ENCODE results near the gene HNRNPLL. TPM values are rescaled to one million over a fixed set of nuclear protein-coding genes. Genes with fewer than 3 reads are reported as not detected.
"Not testable (repeated sequence)": the region's sequence is repeated elsewhere in the genome, so short reads cannot be mapped to it uniquely, and the experiment has no call there.

HNRNPLL gene
- polyA plus RNA-seq, 1 experiment, result 78.5 TPM

DNA sequence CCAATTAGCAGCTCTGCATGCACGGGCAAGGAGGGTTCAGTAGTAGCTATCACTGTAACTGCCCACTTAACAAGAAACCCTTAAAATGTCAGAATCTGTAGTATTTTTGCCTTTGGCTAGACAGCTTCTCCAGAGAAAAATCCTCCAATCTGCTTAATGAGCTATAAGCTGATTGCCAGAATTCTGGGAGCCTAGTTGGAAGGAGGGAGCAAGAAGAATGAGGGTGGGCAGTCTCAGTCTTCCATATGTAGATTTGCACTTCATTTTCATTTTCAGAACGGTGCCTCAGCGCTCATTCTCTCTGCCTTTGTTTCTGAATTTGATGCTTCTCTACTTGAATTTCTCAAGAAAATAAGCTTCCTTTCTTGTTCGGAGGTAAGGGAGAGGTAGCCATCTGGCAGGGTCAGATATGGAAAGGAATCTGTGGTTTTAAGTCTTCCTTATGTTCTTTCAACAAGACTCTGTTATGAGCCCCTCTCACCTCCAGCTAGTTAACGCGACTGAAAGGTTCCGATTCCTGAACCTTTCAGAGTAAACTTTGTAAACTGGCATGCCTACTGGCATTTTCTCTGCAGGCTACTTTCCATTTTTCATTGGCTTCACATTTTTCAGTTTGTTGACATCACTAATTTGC lies 53.5 kb downstream of the HNRNPLL start:
- ChIA-PET CTCF (interaction anchor here (1.2 to 2.9 kb wide), 2 partner anchors 13 to 32 kb away, joined by 4 to 8 read pairs; no protein-coding TSS in a partner anchor), POLR2A (no interaction called here)
- H3K27ac ChIP-seq (ENCODE audit: low read depth, low read length), result no peak overlapping the region
- H3K4me3 ChIP-seq (ENCODE audit: low read depth, low read length), result no peak overlapping the region
- H3K9me3 ChIP-seq (ENCODE audit: control insufficient read depth, insufficient read depth, low read length), result no peaks in the 10 kb centered on the region
- TF ChIP-seq, protein P1, sequence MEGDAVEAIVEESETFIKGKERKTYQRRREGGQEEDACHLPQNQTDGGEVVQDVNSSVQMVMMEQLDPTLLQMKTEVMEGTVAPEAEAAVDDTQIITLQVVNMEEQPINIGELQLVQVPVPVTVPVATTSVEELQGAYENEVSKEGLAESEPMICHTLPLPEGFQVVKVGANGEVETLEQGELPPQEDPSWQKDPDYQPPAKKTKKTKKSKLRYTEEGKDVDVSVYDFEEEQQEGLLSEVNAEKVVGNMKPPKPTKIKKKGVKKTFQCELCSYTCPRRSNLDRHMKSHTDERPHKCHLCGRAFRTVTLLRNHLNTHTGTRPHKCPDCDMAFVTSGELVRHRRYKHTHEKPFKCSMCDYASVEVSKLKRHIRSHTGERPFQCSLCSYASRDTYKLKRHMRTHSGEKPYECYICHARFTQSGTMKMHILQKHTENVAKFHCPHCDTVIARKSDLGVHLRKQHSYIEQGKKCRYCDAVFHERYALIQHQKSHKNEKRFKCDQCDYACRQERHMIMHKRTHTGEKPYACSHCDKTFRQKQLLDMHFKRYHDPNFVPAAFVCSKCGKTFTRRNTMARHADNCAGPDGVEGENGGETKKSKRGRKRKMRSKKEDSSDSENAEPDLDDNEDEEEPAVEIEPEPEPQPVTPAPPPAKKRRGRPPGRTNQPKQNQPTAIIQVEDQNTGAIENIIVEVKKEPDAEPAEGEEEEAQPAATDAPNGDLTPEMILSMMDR (IDR thresholded peaks at IDR 0.05; ENCODE audit: low read depth, low read length), result no peak
- no peaks in the 10 kb centered on the region for H3K27me3 ChIP-seq (ENCODE audit: control insufficient read depth, insufficient read depth, low read length)
- no peak for DNase-seq (ENCODE audit: low read depth, low spot score)

DNA sequence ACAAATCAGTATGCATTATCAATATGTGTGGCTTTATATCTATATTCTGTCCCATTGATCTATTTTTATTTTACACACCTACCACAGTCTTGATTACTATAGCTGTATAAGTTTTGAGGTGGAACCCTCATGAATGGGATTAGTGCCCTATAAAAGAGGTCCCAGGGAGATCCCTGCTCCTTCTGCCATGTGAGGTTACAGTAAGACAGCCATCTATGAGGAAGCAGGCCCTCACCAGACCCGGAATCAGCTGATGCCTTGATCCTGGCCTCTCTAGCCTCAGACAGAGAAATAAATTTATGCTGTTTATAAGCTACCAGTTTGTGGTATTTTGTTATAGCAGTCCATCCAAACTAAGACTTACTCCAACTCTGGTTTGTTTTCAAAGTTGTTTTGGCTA lies 54.9 kb downstream of the HNRNPLL start:
- CTCF ChIA-PET, result interaction anchor here (0.6 to 0.8 kb wide), 2 partner anchors 10 to 232 kb away, joined by 4 to 7 read pairs; no protein-coding TSS in a partner anchor
- TF ChIP-seq, protein P1 (IDR thresholded peaks at IDR 0.05; ENCODE audit: low read depth, low read length), result no peak
- no peak for DNase-seq (ENCODE audit: low read depth, low spot score)
- Histone ChIP-seq H3K27me3 (ENCODE audit: control insufficient read depth, insufficient read depth, low read length) (no peaks in the 10 kb centered on the region), H3K27ac (ENCODE audit: low read depth, low read length) (no peak overlapping the region), H3K4me3 (ENCODE audit: low read depth, low read length) (no peak overlapping the region), H3K9me3 (ENCODE audit: control insufficient read depth, insufficient read depth, low read length) (no peaks in the 10 kb centered on the region)
- POLR2A ChIA-PET, result interaction anchor here (0.6 kb wide), 1 partner anchor 231 kb away, joined by 3 read pairs; no protein-coding TSS in a partner anchor

DNA sequence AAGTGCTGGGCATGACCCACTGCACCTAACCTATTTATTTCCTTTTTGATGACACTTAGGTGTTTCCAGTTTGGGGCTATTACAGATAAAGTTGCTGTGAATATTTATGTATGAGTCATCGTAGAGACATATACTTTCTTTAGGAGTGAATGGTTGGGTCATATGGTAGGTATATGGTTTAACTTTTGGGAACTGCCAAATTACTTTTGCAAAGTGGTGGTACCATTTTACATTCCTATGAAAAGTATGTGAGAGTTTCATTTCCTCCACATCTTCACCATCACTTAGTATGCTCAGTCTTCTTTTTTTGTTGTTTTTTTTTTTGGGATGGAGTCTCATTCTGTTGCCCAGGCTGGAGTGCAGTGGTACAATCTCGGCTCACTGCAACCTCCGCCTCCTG lies 56.1 kb downstream of the HNRNPLL start:
- H3K27me3 ChIP-seq (ENCODE audit: control insufficient read depth, insufficient read depth, low read length), result no peaks in the 10 kb centered on the region
- no peak overlapping the region for H3K4me3 ChIP-seq (ENCODE audit: low read depth, low read length)
- H3K27ac ChIP-seq (ENCODE audit: low read depth, low read length), result no peak overlapping the region
- no peak for DNase-seq (ENCODE audit: low read depth, low spot score)
- TF ChIP-seq, protein P1 (IDR thresholded peaks at IDR 0.05; ENCODE audit: low read depth, low read length), result no peak
- ChIA-PET CTCF (interaction anchor here (0.6 kb wide), 1 partner anchor 17 kb away, joined by 4 read pairs; no protein-coding TSS in a partner anchor), POLR2A (interaction anchor here (0.6 kb wide), 1 partner anchor 27 kb away, joined by 3 read pairs; no protein-coding TSS in a partner anchor)
- H3K9me3 ChIP-seq (ENCODE audit: control insufficient read depth, insufficient read depth, low read length), result no peaks in the 10 kb centered on the region

DNA sequence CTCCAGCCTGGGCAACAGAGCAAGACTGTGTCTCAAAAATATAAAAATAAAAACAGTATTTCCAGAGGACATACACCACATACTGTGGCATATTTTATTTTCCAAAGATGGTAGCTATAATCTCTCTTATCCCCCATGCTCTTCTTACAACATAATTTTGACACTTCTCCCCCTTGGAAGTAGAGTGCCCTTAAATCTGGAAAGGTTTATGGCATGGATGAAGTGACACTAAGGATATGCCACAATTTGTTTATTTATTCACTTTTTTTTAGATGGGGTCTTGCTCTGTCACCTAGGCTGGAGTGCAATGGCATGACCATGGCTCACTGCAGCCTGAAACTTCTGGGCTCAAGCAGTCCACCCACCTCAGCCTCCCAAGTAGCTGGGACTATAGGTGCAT lies 56.7 kb downstream of the HNRNPLL start:
- CTCF ChIA-PET, result interaction anchor here (0.7 to 1.2 kb wide), 2 partner anchors 10 to 36 kb away, joined by 3 to 5 read pairs; no protein-coding TSS in a partner anchor
- Histone ChIP-seq H3K27ac (ENCODE audit: low read depth, low read length) (no peak overlapping the region), H3K9me3 (ENCODE audit: control insufficient read depth, insufficient read depth, low read length) (no peaks in the 10 kb centered on the region), H3K4me3 (ENCODE audit: low read depth, low read length) (no peak overlapping the region), H3K27me3 (ENCODE audit: control insufficient read depth, insufficient read depth, low read length) (no peaks in the 10 kb centered on the region)
- TF ChIP-seq, protein P1 (IDR thresholded peaks at IDR 0.05; ENCODE audit: low read depth, low read length), result no peak
- POLR2A ChIA-PET, result interaction anchor here (0.6 to 1.6 kb wide), 2 partner anchors 27 to 205 kb away, joined by 3 to 7 read pairs; partner anchors contain the start of gene SRSF7
- DNase-seq (ENCODE audit: low read depth, low spot score), result no peak

DNA sequence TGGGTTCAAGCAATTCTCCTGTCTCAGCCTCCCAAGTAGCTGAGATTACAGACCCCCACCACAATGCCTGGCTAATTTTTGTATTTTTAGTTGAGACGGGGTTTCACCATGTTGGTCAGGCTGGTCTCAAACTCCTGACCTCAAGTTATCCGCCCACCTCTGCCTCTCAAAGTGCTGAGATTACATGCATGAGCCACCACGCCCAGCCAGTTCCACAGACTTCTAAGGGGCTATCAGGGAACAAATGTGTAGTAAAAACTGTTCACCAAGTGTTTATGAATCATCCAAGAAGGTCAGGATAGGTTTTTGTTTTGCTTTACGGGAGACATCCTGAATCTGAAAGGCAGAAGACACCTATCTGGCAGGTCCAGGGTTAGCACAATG lies 60.5 kb downstream of the HNRNPLL start:
- H3K27me3 ChIP-seq (ENCODE audit: control insufficient read depth, insufficient read depth, low read length); DNase-seq (ENCODE audit: low read depth, low spot score); H3K4me3 ChIP-seq (ENCODE audit: low read depth, low read length); H3K9me3 ChIP-seq (ENCODE audit: control insufficient read depth, insufficient read depth, low read length); H3K27ac ChIP-seq (ENCODE audit: low read depth, low read length): not testable (repeated sequence)
- ChIA-PET CTCF (interaction anchor here (1.7 kb wide), 1 partner anchor 40 kb away, joined by 4 read pairs; no protein-coding TSS in a partner anchor), POLR2A (interaction anchor here (0.6 to 1.5 kb wide), 2 partner anchors 115 to 209 kb away, joined by 4 to 5 read pairs; partner anchors contain the start of gene SRSF7)

Data from AG04450 (cell line).